HepG2 (cell line): ENCODE data around the gene SLC35F6. TPM values are rescaled to one million over a fixed set of nuclear protein-coding genes. Genes with fewer than 3 reads are reported as not detected.
A peak's percentile ranks its signal among the peaks of the same experiment; 100 is the strongest.

ENCODE experiments used
- HNF4A ChIP-seq: sonication (generic); formaldehyde crosslinking; IDR thresholded peaks from 2 replicates; pipeline ENCODE4 v1.4.0; 2020; ENCODE audit warnings: missing genetic modification reagents
- MAFK ChIP-seq, 2 experiments: IDR thresholded peaks in 1 of 2; conservative IDR thresholded peaks in 1 of 2; 2 replicates each; pipeline ENCODE4 v1.6.1; 2011; ENCODE audit warnings: improper control_type of control experiment in 2 of 2, low read length in 2 of 2
- MED8 ChIP-seq: sonication (generic); formaldehyde crosslinking; IDR thresholded peaks from 2 replicates; pipeline ENCODE4 v1.8.1; 2023; ENCODE audit warnings: mild to moderate bottlenecking, missing genetic modification reagents; ENCODE audit not compliant: insufficient replicate concordance
- SNRNP70 ChIP-seq: fragments of 200-400 bp; formaldehyde crosslinking; IDR thresholded peaks from 2 replicates; pipeline ENCODE4 v1.6.1; 2017; ENCODE audit warnings: mild to moderate bottlenecking, low read depth, low read length, moderate library complexity
- ZBTB49 ChIP-seq: sonication (generic); formaldehyde crosslinking; IDR thresholded peaks from 2 replicates; pipeline ENCODE4 v1.4.0; 2020; ENCODE audit warnings: missing genetic modification reagents, borderline replicate concordance
- ZMAT3 ChIP-seq: sonication (generic); formaldehyde crosslinking; conservative IDR thresholded peaks from 2 replicates; pipeline ENCODE4 v1.7.0; 2021; ENCODE audit warnings: missing genetic modification reagents
- ZNF18 ChIP-seq: sonication (generic); formaldehyde crosslinking; IDR thresholded peaks from 2 replicates; pipeline ENCODE4 v1.8.0; 2022; ENCODE audit warnings: mild to moderate bottlenecking, missing genetic modification reagents; ENCODE audit not compliant: insufficient replicate concordance
- ZNF20 ChIP-seq: sonication (generic); formaldehyde crosslinking; IDR thresholded peaks from 2 replicates; pipeline ENCODE4 v1.4.0; 2020; ENCODE audit warnings: mild to moderate bottlenecking, moderate library complexity, missing genetic modification reagents
- ZNF253 ChIP-seq: sonication (generic); formaldehyde crosslinking; IDR thresholded peaks from 2 replicates; pipeline ENCODE4 v1.8.0; 2022; ENCODE audit warnings: mild to moderate bottlenecking, missing genetic modification reagents, borderline replicate concordance
- ZNF264 ChIP-seq: sonication (generic); formaldehyde crosslinking; IDR thresholded peaks from 2 replicates; pipeline ENCODE4 v1.4.0; 2020; ENCODE audit warnings: missing genetic modification reagents
- ZNF30 ChIP-seq: sonication (generic); formaldehyde crosslinking; IDR thresholded peaks from 2 replicates; pipeline ENCODE4 v1.5.0; 2020; ENCODE audit warnings: mild to moderate bottlenecking, missing genetic modification reagents
- ZNF407 ChIP-seq: sonication (generic); formaldehyde crosslinking; IDR thresholded peaks from one replicate; pipeline ENCODE4 v1.5.1; 2020; ENCODE audit warnings: mild to moderate bottlenecking, missing genetic modification reagents; ENCODE audit errors: not compliant biosample characterization
- ZNF552 ChIP-seq: sonication (generic); formaldehyde crosslinking; IDR thresholded peaks from 2 replicates; pipeline ENCODE4 v1.9.0; 2022; ENCODE audit warnings: missing genetic modification reagents, mild to moderate bottlenecking, borderline replicate concordance
- ZNF691 ChIP-seq: sonication (generic); formaldehyde crosslinking; IDR thresholded peaks from 2 replicates; pipeline ENCODE4 v1.4.0; 2020; ENCODE audit warnings: missing genetic modification reagents, low read depth, mild to moderate bottlenecking, borderline replicate concordance
- ZNF879 ChIP-seq: sonication (generic); formaldehyde crosslinking; IDR thresholded peaks from 2 replicates; pipeline ENCODE4 v1.8.1; 2023; ENCODE audit warnings: missing genetic modification reagents
- ZSCAN9 ChIP-seq: IDR thresholded peaks from 2 replicates; pipeline ENCODE4 v1.6.1; 2016; ENCODE audit warnings: borderline replicate concordance
- polyA plus RNA-seq, 8 experiments: library from polyadenylated mRNA; depleted of rRNA in 3 of 8; stranded (reverse) in 7 of 8; unstranded in 1 of 8; fragments of >200 nt; fragmentation: Illumina TruSeq in 4 of 8; extraction: Trizol in 4 of 8; gene quantifications; 2 replicates each; pipeline versions ENCODE4 v1.2.1 to v1.2.3, GENCODE V29; 2011 to 2016; ENCODE audit warnings: low read depth in 4 of 8, missing spikeins in 1 of 8, mixed read lengths in 1 of 8; ENCODE audit not compliant: insufficient read depth in 1 of 8
- total RNA-seq, 5 experiments: library from RNA; depleted of rRNA; stranded (reverse); fragments of >200 nt; fragmentation: Illumina TruSeq; extraction: Trizol; gene quantifications; 2 replicates each; pipeline ENCODE4 v1.2.3, GENCODE V29; 2016; ENCODE audit warnings: low read depth in 1 of 5

Gene SLC35F6
- total and polyA plus RNA-seq, 2 of the 13 experiments (the other 11 are each of a cell fraction or from before 2014, with no cell fraction given): 15.2 to 21.2 TPM

GRCh38 chr2:26735883-26736588, 28.0 kb upstream of the SLC35F6 start (continued):
- TF ChIP-seq ZBTB49: no peak
- peak; percentile 51; the same call in 1 of the 2 replicates for TF ChIP-seq ZNF691
- no peak for TF ChIP-seq ZNF552 (CRISPR knock-in tag)
- no peak for TF ChIP-seq ZNF879 (CRISPR knock-in tag)
- TF ChIP-seq ZMAT3 (CRISPR knock-in tag): no peak
- TF ChIP-seq MAFK (conservative IDR thresholded peaks at IDR 0.05 in 1 of 2, IDR thresholded peaks at IDR 0.05 in 1 of 2; ENCODE audit: low read length in 2 of 2): no peak
- TF ChIP-seq ZSCAN9 (CRISPR knock-in tag): no peak
- no peak for TF ChIP-seq MED8 (CRISPR knock-in tag)
- no peak for TF ChIP-seq ZNF264 (CRISPR knock-in tag)
- peak; percentile 16 for TF ChIP-seq ZNF18 (CRISPR knock-in tag)
- TF ChIP-seq SNRNP70: no peak
- TF ChIP-seq ZNF253 (CRISPR knock-in tag): no peak
- TF ChIP-seq HNF4A (CRISPR knock-in tag): peak; percentile 68
- TF ChIP-seq ZNF30 (CRISPR knock-in tag): no peak
- no peak for TF ChIP-seq ZNF407 (CRISPR knock-in tag)
- TF ChIP-seq ZNF20 (CRISPR knock-in tag): no peak
